CD4-positive, CD25-positive, alpha-beta regulatory T cell (primary cell): ENCODE results near the gene OTUB1. TPM values are rescaled to one million over a fixed set of nuclear protein-coding genes. Genes with fewer than 3 reads are reported as not detected.

Experiments
- ATAC-seq, 2 donors: fragments of 150-1000 bp; cut with Tn5 transposase; one replicate each; pipeline ENCODE4 v1.10.0; 2021; ENCODE audit warnings: low read depth in 2 of 2, moderate number of reproducible peaks in 2 of 2, moderate library complexity in 1 of 2
- DNase-seq, 3 donors: peaks; one replicate each; pipeline versions ENCODE4 v3.0.0 to v3.0.0-alpha.2; 2012 to 2022; ENCODE audit warnings: mixed read lengths in 1 of 3
- H3K27ac ChIP-seq: one replicate; pipeline ENCODE4 v1.7.0; 2013; ENCODE audit warnings: mild to moderate bottlenecking, low read length; ENCODE audit not compliant: insufficient read depth, poor library complexity, severe bottlenecking
- H3K27me3 ChIP-seq: one replicate; pipeline ENCODE4 v1.7.0; 2013; ENCODE audit warnings: low read length; ENCODE audit not compliant: control insufficient read depth, insufficient read depth
- H3K36me3 ChIP-seq: one replicate; pipeline ENCODE4 v1.7.0; 2013; ENCODE audit warnings: mild to moderate bottlenecking, low read length, moderate library complexity; ENCODE audit not compliant: control insufficient read depth, insufficient read depth
- H3K4me1 ChIP-seq: 2 replicates; pipeline ENCODE4 v1.7.0; 2013; ENCODE audit warnings: mild to moderate bottlenecking, low read length; ENCODE audit not compliant: insufficient read depth, control insufficient read depth, poor library complexity, severe bottlenecking
- H3K4me3 ChIP-seq: one replicate; pipeline ENCODE4 v1.7.0; 2013; ENCODE audit warnings: low read depth, mild to moderate bottlenecking, low read length, moderate library complexity
- H3K9me3 ChIP-seq, 2 experiments: 1 replicate in 1 of 2; 2 replicates in 1 of 2; pipeline ENCODE4 v1.7.0; 2013; ENCODE audit warnings: low read length in 2 of 2, mild to moderate bottlenecking in 1 of 2, moderate library complexity in 1 of 2; ENCODE audit not compliant: control insufficient read depth in 2 of 2
- H3K27ac Mint-ChIP-seq, 3 donors: one replicate each; pipeline ENCODE4 v1.8.0; 2020 to 2022; ENCODE audit warnings: mild to moderate bottlenecking in 3 of 3, mixed read lengths in 3 of 3, moderate library complexity in 2 of 3
- H3K27me3 Mint-ChIP-seq: one replicate; pipeline ENCODE4 v1.8.0; 2022; ENCODE audit warnings: mild to moderate bottlenecking, mixed read lengths
- H3K36me3 Mint-ChIP-seq: one replicate; pipeline ENCODE4 v1.8.0; 2020; ENCODE audit warnings: mixed read lengths
- H3K4me1 Mint-ChIP-seq, 4 donors: one replicate each; pipeline ENCODE4 v1.8.0; 2020 to 2022; ENCODE audit warnings: mixed read lengths in 4 of 4, mild to moderate bottlenecking in 1 of 4
- H3K4me3 Mint-ChIP-seq, 4 donors: one replicate each; pipeline ENCODE4 v1.8.0; 2020 to 2022; ENCODE audit warnings: mild to moderate bottlenecking in 4 of 4, mixed read lengths in 4 of 4, moderate library complexity in 3 of 4
- H3K9me3 Mint-ChIP-seq, 7 donors: one replicate each; pipeline ENCODE4 v1.8.0; 2020 to 2022; ENCODE audit warnings: mixed read lengths in 7 of 7, mild to moderate bottlenecking in 3 of 7, moderate library complexity in 2 of 7
- polyA plus RNA-seq, 4 donors: library from polyadenylated mRNA; unstranded; fragments of 300-500 nt; fragmentation: Illumina TruSeq; gene quantifications; one replicate each; pipeline ENCODE4 v1.2.3, GENCODE V29; 2021
- total RNA-seq: library from RNA; stranded (reverse); gene quantifications from one replicate; pipeline ENCODE4 v1.2.3, GENCODE V29; 2022

The OTUB1 gene
- total and polyA plus RNA-seq, 5 donors from 2014 or later = 78.6 to 216 (median 156) TPM

DNA sequence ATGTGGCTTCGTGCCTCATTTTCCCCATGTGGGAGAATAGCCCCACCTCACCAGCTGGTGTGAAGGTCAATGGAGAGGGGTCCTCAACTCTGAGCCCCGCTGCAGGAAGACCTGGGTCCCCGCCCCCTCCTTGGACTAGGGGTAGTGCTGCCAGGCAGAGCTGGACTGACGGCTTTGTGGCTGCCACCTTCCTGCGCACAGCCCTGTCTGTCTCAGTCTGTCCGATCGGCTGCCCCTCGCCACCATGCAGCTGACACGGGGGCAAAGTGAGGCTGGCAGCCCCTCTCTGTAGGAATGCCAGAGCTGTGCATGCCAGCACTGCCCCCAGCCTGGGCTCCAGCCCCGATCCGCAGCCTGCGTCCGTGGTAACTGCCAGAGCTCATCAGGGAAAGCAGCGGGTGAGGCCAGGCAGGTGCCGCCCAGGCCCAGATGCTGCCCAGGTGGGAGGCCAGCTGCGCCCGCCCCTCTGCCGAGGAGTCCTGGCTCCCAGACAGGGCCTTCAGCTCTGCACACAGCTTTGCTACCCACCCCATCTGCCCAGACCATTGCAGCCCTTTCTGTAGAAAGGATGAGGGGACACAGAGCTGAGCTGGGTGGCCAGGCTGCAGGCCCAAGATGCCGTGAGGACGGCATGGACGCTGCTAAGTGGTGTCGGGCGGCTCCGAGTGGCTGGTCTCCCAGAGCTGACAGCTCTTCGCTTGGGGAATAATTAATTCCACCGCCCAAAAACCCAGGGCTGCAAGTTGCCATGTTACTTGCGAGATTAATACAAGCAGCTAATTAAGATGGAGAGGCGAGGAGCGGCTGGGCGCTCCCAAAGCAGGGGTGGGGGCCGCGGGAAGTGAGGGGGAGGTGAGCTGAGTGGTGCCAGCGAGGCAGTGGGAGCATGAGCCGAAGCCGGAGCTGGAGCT lies 30.0 kb downstream of the OTUB1 start:
- Mint-ChIP-seq H3K4me3 (peak overlapping the region in 1 of 4 donors; percentile 68), H3K4me1 (no peaks in the 10 kb centered on the region), H3K36me3 (no peaks in the 10 kb centered on the region), H3K27ac (no peak overlapping the region), H3K9me3 (peaks cover 0 to 2% (median 0%) of the 10 kb centered on the region in 7 donors), H3K27me3 (no peaks in the 10 kb centered on the region)
- peak in 1 of 2 donors; percentile 11 for ATAC-seq
- Histone ChIP-seq H3K27me3 (no peaks in the 10 kb centered on the region), H3K4me1 (no peaks in the 10 kb centered on the region), H3K36me3 (no peaks in the 10 kb centered on the region), H3K27ac (no peak overlapping the region), H3K4me3 (no peak overlapping the region), H3K9me3 (no peaks in the 10 kb centered on the region)
- no peak for DNase-seq

DNA sequence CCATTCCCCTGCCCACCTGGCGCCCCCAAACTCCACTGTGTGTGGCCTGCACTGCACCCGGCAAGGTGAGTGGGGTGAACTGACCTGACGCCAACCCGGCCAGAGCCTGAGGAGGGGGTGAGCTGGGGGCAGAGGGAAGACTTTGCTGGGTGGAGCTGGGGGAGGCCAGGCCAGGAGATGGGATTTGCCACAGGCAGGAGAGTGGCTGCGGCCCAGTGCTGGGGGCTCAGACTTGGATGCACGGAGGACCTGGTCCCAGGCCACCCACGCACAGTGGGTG lies 31.6 kb downstream of the OTUB1 start:
- Mint-ChIP-seq H3K4me1 (no peaks in the 10 kb centered on the region), H3K27me3 (no peaks in the 10 kb centered on the region), H3K9me3 (peaks cover 0 to 2% (median 0%) of the 10 kb centered on the region in 7 donors), H3K27ac (no peak overlapping the region), H3K36me3 (no peaks in the 10 kb centered on the region), H3K4me3 (no peak overlapping the region)
- Histone ChIP-seq H3K27me3 (no peaks in the 10 kb centered on the region), H3K4me1 (no peaks in the 10 kb centered on the region), H3K27ac (no peak overlapping the region), H3K9me3 (no peaks in the 10 kb centered on the region), H3K4me3 (no peak overlapping the region), H3K36me3 (no peaks in the 10 kb centered on the region)
- DNase-seq = no peak
- no peak for ATAC-seq

DNA sequence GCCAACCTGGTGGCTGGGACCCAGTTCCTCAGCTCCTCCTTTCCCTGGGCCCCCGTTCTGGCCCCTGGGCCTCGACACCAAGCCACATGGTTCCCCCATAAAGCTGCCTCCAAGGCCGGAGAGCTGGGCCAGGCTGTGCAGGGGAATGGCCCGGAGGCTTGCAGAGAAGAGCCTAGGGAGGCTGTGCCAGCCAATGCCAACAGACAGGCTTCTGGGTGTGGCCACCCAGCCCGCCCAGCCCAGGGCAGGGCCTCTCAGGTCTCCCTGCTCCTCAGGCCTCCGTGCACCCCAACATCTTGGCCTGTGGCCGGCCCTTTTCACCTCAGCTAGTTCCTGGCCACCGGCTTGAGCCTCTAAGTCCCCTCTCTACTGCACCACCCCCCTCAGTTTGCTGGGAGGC lies 32.1 kb downstream of the OTUB1 start:
- Mint-ChIP-seq H3K4me3 (no peak overlapping the region), H3K27ac (no peak overlapping the region), H3K36me3 (no peaks in the 10 kb centered on the region), H3K27me3 (no peaks in the 10 kb centered on the region), H3K4me1 (no peaks in the 10 kb centered on the region), H3K9me3 (peaks cover 0 to 2% (median 0%) of the 10 kb centered on the region in 7 donors)
- Histone ChIP-seq H3K4me3 (no peak overlapping the region), H3K36me3 (no peaks in the 10 kb centered on the region), H3K4me1 (no peaks in the 10 kb centered on the region), H3K27ac (no peak overlapping the region), H3K9me3 (no peaks in the 10 kb centered on the region), H3K27me3 (no peaks in the 10 kb centered on the region)
- no peak for DNase-seq
- ATAC-seq = no peak

DNA sequence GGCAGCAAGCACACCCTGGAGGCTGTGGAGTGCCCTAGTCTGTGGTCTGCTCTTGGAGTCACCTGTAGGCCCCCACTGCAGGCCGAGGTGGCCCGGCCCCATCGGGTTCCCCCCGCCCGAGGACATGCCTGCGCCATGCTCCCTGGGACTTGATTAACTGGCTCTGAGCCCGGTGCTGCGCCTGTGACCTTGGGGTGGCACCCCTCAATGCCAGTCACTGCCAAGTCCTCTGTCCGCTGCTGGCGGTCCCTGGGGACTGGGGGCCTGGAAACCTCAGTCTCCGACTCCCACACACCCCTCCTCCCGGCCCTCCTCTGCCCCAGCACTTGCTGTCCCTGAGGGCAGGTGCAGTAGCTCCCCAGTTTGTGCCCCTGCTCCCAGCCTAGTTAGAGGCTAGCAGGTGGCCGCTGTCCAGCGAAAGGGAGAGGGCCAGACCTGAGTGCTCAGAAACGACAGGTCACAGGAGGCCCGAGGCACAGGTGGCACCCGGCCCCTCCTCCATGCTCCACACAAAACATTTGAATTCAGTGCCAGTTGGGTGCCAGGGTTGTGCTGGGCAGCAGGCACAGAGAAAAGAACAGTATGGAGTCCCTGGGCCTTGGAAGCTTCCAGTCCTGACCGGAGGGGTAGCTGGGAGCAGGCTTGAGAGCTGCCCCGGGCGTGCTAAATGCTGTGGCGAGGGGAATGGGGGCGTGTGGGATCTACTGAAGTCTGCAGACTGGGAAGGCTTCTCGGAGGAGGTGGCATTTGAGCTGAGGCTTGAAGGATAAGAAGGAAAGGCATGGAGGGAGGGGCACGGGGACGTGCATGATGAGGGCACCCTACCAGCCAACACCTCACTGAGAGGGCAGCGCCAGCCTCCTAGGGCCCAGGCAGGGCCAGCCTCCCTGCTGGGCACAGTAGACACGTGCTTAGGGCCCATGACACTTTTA lies 33.1 kb downstream of the OTUB1 start:
- Histone ChIP-seq H3K27me3 (no peaks in the 10 kb centered on the region), H3K27ac (no peak overlapping the region), H3K36me3 (no peaks in the 10 kb centered on the region), H3K9me3 (no peaks in the 10 kb centered on the region), H3K4me1 (no peaks in the 10 kb centered on the region), H3K4me3 (no peak overlapping the region)
- no peaks in the 10 kb centered on the region for H3K36me3 Mint-ChIP-seq
- no peaks in the 10 kb centered on the region for H3K27me3 Mint-ChIP-seq
- H3K9me3 Mint-ChIP-seq = peaks cover 0 to 2% (median 0%) of the 10 kb centered on the region in 7 donors
- H3K4me3 Mint-ChIP-seq = no peak overlapping the region
- no peak overlapping the region for H3K27ac Mint-ChIP-seq
- H3K4me1 Mint-ChIP-seq = no peaks in the 10 kb centered on the region
- ATAC-seq (no peak), DNase-seq (no peak)

DNA sequence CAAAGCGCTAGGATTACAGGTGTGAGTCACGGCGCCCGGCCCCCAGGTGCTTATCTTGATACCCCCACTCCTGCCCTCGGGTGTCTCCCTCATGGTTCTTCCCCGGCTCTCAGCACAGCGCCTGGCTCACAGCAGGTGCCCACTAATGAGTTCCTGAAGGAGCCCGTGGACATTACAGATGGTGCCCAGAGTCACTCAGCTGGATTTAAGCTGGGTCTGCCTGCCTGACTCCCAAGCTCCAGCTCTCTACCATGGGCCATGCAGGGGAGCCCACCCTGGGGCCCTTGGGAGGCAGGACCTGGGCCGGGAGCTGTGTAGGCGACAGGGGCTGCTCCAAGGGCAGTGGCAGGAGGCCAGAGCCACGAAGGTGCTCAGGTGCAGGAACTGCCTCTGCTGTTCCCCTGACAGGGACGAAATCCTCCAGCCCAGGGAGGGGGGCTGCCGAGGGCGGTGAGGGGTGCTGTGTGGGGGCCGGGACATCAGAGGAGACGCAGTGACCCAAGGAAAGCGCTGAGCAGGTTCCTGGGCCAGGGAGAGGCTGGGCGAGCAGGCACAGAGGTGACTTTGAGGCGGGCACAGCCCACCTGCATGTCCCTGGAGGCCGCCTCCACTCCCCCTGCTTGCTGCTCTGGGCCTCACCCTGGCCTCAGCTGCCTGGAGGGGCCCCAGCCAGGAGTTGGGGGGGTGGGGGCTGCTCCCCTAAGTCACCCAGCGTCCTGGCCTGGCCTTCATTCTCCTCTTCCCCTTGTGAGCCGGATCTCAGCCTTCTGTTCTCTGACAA lies 34.9 kb downstream of the OTUB1 start:
- H3K27me3 Mint-ChIP-seq = no peaks in the 10 kb centered on the region
- H3K9me3 Mint-ChIP-seq = no peaks in the 10 kb centered on the region
- no peaks in the 10 kb centered on the region for H3K36me3 Mint-ChIP-seq
- H3K4me1 Mint-ChIP-seq = no peaks in the 10 kb centered on the region
- DNase-seq = no peak
- H3K4me1 ChIP-seq = no peaks in the 10 kb centered on the region
- H3K9me3 ChIP-seq = no peaks in the 10 kb centered on the region
- H3K4me3 ChIP-seq = no peak overlapping the region
- no peak overlapping the region for H3K4me3 Mint-ChIP-seq
- ATAC-seq = no peak
- H3K27me3 ChIP-seq = no peaks in the 10 kb centered on the region
- H3K27ac Mint-ChIP-seq = no peak overlapping the region
- no peak overlapping the region for H3K27ac ChIP-seq
- H3K36me3 ChIP-seq = no peaks in the 10 kb centered on the region

DNA sequence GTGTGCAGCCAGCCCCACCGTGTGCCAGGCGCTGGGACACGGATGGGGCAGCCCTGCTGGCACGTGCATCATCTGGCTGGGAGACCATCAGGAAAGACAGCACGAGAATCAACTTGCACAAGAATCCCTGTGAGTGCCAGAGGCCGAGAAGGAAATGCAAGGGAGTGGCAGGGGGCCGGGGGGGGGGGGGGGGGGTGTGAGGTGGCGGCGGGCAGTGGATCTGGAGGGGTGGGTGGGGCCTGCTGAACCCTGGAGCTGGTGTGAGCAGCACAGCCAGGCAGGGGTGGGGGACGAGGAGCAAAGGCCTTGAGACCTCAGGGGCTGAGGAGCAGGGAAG lies 35.5 kb downstream of the OTUB1 start:
- Histone ChIP-seq H3K9me3 (no peaks in the 10 kb centered on the region), H3K36me3 (no peaks in the 10 kb centered on the region), H3K4me1 (no peaks in the 10 kb centered on the region), H3K27me3 (no peaks in the 10 kb centered on the region), H3K4me3 (no peak overlapping the region), H3K27ac (no peak overlapping the region)
- Mint-ChIP-seq H3K36me3 (no peaks in the 10 kb centered on the region), H3K4me1 (no peaks in the 10 kb centered on the region), H3K4me3 (no peak overlapping the region), H3K27me3 (peaks cover 3% of the 10 kb centered on the region), H3K9me3 (no peaks in the 10 kb centered on the region), H3K27ac (no peak overlapping the region)
- no peak for DNase-seq
- no peak for ATAC-seq

DNA sequence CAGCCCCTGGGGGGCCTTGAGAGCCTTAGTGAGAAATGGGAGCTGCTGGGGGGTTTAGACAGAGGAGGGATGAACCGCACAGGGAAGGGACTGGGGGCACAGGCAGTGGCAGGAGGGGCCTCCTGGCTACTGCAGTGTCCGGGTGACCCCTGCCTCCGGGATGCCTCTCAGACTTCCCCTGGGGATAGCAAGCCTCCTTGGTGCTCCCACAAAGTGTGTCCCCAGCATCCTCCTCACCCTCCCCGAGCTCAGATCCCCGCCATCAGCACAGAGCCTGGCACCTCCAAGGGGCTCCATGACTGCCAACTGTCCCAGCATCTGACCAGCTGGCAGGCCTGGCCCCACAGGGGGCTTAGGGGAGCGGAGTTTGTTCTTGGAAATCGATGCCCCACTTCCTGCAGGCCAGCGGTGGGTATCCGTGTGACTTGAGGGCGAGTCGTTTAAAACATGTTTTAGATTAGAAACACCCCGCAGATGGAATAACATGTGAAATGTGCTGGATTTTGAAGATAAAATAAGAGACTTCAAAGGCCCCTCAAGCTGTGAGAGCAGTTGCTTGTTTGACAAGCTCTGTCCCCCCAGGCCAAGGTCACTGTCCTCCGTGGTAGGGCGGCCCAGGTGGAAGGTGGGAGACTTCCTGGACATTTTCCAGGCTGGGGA lies 36.0 kb downstream of the OTUB1 start:
- H3K27ac Mint-ChIP-seq = no peak overlapping the region
- Histone ChIP-seq H3K4me3 (no peak overlapping the region), H3K9me3 (no peaks in the 10 kb centered on the region), H3K27ac (no peak overlapping the region), H3K36me3 (no peaks in the 10 kb centered on the region), H3K4me1 (no peaks in the 10 kb centered on the region), H3K27me3 (no peaks in the 10 kb centered on the region)
- H3K9me3 Mint-ChIP-seq = no peaks in the 10 kb centered on the region
- H3K4me3 Mint-ChIP-seq = no peak overlapping the region
- peaks cover 0 to 3% (median 0%) of the 10 kb centered on the region in 4 donors for H3K4me1 Mint-ChIP-seq
- H3K36me3 Mint-ChIP-seq = no peaks in the 10 kb centered on the region
- ATAC-seq (no peak), DNase-seq (no peak)
- H3K27me3 Mint-ChIP-seq = peaks cover 8% of the 10 kb centered on the region
